ENCODE results near the gene CSTPP1. TPM values are rescaled to one million over a fixed set of nuclear protein-coding genes. Genes with fewer than 3 reads are reported as not detected.

CSTPP1 gene
- total RNA-seq, 1 donor from 2014 or later = 32.7 TPM

DNA sequence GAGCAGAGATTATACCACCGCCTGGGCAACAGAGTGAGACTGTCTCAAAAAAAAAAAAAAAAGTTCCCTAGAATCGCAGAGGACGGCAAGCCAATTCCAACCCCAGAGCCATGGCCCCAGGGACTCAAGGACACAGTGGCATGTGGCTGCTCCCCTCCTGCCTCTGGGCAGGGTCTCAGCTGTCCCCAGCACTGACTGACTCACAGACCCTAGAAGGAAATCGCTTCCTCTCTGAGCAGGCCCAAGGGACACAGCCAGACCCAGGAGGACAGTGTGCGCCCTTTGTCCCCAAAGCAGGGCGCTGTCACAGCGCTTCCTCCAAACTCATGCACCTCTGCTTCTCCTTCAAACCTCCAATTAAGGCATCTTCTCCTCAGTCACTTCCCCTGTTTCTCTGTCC, 247.4 kb downstream of the CSTPP1 start:
- TF ChIP-seq EZH2 (IDR thresholded peaks at IDR 0.05) = no peak
- H3K36me3 Mint-ChIP-seq = no peaks in the 10 kb centered on the region
- Histone ChIP-seq H3K4me1 (peaks cover 20% of the 10 kb centered on the region), H3K79me2 (ENCODE audit: low read depth) (no peaks in the 10 kb centered on the region), H3K27me3 (peaks cover 40% of the 10 kb centered on the region), H3K4me2 (no peak overlapping the region), H3K4me3 (no peak overlapping the region), H2AFZ (replicated peaks) (no peak overlapping the region), H3K9me3 (ENCODE audit: low read depth) (no peaks in the 10 kb centered on the region), H3K27ac (no peak overlapping the region), H3K36me3 (no peaks in the 10 kb centered on the region), H3K9ac (no peak overlapping the region), H3F3A (ENCODE audit: low read depth) (peaks cover 41% of the 10 kb centered on the region), H4K20me1 (ENCODE audit: low read depth) (no peaks in the 10 kb centered on the region)
- no peak overlapping the region for H3K4me3 Mint-ChIP-seq
- no peaks in the 10 kb centered on the region for H3K9me3 Mint-ChIP-seq
- H3K27me3 Mint-ChIP-seq (ENCODE audit: insufficient read depth, low read depth) = peaks cover 33% of the 10 kb centered on the region
- H3K4me1 Mint-ChIP-seq = peaks cover 10% of the 10 kb centered on the region
- no peak overlapping the region for H3K27ac Mint-ChIP-seq
- DNase-seq (ENCODE audit: low spot score) = no peak

DNA sequence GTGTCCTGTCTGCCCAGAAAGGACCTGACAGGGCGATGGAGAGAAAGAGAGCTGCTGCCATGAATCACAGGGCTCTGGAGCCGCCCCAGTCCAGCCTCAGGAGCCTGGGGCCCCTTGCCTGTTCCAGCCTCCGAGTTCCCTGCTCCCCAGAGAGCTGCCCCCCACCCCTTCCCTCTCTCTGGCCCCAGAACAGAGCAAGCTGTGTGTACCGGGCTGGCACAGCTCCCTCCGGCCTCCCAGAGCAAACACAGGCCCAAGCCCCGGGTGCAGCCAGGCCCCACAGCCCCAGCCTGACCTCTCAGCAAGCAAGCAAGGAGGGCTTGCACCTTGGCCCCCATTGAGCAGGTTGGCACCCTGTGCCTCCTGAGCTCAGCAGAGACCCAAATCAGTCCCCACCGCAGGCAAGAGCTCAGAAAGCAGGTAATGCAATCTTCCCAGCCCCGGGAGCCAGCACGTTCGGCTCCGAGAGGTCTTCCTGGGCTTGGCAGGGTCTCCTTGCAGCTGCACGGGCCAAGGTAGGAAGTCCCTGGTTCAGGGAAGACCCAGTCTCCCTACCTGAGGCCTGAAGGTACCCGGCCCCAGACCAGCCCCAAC, 248.2 kb downstream of the CSTPP1 start:
- no peaks in the 10 kb centered on the region for H3K36me3 ChIP-seq
- no peaks in the 10 kb centered on the region for H3K9me3 Mint-ChIP-seq
- peak overlapping the region; percentile 64 for H3K4me3 ChIP-seq
- peak overlapping the region; percentile 75 for H3K4me3 Mint-ChIP-seq
- no peaks in the 10 kb centered on the region for H4K20me1 ChIP-seq (ENCODE audit: low read depth)
- DNase-seq (ENCODE audit: low spot score) = peak; percentile 29
- H2AFZ ChIP-seq (replicated peaks) = peak overlapping the region; percentile 59
- H3F3A ChIP-seq (ENCODE audit: low read depth) = peaks cover 41% of the 10 kb centered on the region
- H3K27me3 Mint-ChIP-seq (ENCODE audit: insufficient read depth, low read depth) = peaks cover 40% of the 10 kb centered on the region
- no peaks in the 10 kb centered on the region for H3K36me3 Mint-ChIP-seq
- peaks cover 47% of the 10 kb centered on the region for H3K27me3 ChIP-seq
- peaks cover 20% of the 10 kb centered on the region for H3K4me1 ChIP-seq
- peaks cover 10% of the 10 kb centered on the region for H3K4me1 Mint-ChIP-seq
- no peaks in the 10 kb centered on the region for H3K9me3 ChIP-seq (ENCODE audit: low read depth)
- no peaks in the 10 kb centered on the region for H3K79me2 ChIP-seq (ENCODE audit: low read depth)
- TF ChIP-seq, protein P1, sequence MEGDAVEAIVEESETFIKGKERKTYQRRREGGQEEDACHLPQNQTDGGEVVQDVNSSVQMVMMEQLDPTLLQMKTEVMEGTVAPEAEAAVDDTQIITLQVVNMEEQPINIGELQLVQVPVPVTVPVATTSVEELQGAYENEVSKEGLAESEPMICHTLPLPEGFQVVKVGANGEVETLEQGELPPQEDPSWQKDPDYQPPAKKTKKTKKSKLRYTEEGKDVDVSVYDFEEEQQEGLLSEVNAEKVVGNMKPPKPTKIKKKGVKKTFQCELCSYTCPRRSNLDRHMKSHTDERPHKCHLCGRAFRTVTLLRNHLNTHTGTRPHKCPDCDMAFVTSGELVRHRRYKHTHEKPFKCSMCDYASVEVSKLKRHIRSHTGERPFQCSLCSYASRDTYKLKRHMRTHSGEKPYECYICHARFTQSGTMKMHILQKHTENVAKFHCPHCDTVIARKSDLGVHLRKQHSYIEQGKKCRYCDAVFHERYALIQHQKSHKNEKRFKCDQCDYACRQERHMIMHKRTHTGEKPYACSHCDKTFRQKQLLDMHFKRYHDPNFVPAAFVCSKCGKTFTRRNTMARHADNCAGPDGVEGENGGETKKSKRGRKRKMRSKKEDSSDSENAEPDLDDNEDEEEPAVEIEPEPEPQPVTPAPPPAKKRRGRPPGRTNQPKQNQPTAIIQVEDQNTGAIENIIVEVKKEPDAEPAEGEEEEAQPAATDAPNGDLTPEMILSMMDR (IDR thresholded peaks at IDR 0.05) = no peak
- TF ChIP-seq EZH2phosphoT487 (IDR thresholded peaks at IDR 0.05) (no peak), EZH2 (IDR thresholded peaks at IDR 0.05) (no peak)
- H3K4me2 ChIP-seq = peak overlapping the region; percentile 83
- no peak overlapping the region for H3K27ac Mint-ChIP-seq
- no peak overlapping the region for H3K9ac ChIP-seq
- no peak overlapping the region for H3K27ac ChIP-seq

DNA sequence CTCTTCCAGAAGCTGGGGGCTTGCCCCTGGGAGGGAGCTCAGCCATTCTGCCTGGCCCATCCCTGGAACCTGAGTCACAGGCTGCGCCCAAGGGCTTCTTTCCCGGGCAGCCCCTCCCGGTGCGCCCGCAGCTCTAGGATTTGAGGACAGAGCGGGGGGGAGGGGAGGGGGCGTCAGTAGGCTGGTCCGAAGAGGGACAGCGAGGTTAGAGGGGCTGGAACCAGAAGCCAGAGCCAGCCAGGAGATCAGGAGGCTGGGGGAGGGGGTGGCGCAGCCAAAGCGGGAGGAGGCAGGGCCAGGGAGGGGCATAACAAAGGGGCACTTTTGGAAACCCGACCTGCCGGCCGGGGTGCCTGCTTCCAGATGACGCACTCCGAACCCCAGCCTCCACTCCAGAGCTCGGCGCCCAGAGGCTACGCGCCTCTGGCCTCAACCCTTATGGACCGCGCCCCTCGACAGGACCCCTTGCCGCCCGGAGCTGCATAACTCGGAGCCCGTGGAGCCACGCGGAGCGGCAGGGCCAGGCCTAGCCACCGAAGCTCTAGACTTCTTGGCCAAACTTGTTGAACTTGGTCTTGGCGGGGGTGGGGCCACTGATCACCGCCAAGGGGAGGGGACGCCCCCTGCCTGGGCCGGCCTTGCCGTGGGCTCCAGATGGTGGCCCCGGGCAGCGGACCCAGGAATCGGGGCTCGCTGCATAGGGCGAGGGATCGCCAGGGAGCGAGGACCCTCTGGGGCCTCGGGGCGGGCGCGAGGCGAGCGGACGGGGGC, 248.9 kb downstream of the CSTPP1 start:
- H3K36me3 Mint-ChIP-seq = no peaks in the 10 kb centered on the region
- H3K4me3 Mint-ChIP-seq = peak overlapping the region; percentile 77
- Histone ChIP-seq H3K4me2 (peak overlapping the region; percentile 83), H3F3A (ENCODE audit: low read depth) (peaks cover 41% of the 10 kb centered on the region), H3K9me3 (ENCODE audit: low read depth) (no peaks in the 10 kb centered on the region), H3K4me3 (peak overlapping the region; percentile 64), H2AFZ (replicated peaks) (peak overlapping the region; percentile 59), H3K79me2 (ENCODE audit: low read depth) (no peaks in the 10 kb centered on the region), H4K20me1 (ENCODE audit: low read depth) (no peaks in the 10 kb centered on the region), H3K36me3 (no peaks in the 10 kb centered on the region), H3K4me1 (peaks cover 20% of the 10 kb centered on the region), H3K27ac (no peak overlapping the region), H3K9ac (no peak overlapping the region), H3K27me3 (peaks cover 47% of the 10 kb centered on the region)
- TF ChIP-seq EZH2 (IDR thresholded peaks at IDR 0.05) = peak; percentile 35
- TF ChIP-seq, protein P1 (IDR thresholded peaks at IDR 0.05) = no peak
- TF ChIP-seq EZH2phosphoT487 (IDR thresholded peaks at IDR 0.05) = peak; percentile 37
- no peak overlapping the region for H3K27ac Mint-ChIP-seq
- H3K9me3 Mint-ChIP-seq = no peaks in the 10 kb centered on the region
- H3K4me1 Mint-ChIP-seq = peaks cover 10% of the 10 kb centered on the region
- H3K27me3 Mint-ChIP-seq (ENCODE audit: insufficient read depth, low read depth) = peaks cover 43% of the 10 kb centered on the region
- DNase-seq (ENCODE audit: low spot score) = peak; percentile 84
